Coronary artery (tissue), 2 donors: ENCODE measurements around the gene OR51B4.
"Not testable (repeated sequence)": the region's sequence is repeated elsewhere in the genome, so short reads cannot be mapped to it uniquely, and the experiment has no call there.

Source experiments
- DNase-seq: peaks from one replicate; pipeline ENCODE4 v3.0.0-alpha.2; 2017; ENCODE audit warnings: low spot score
- H3K27ac ChIP-seq, 2 donors: fragments of 200-600 bp; sonication (generic); one replicate each; pipeline ENCODE4 v1.5.1; 2016 to 2019
- H3K4me3 ChIP-seq: fragments of 200-600 bp; sonication (generic); 2 replicates; pipeline ENCODE4 v1.5.1; 2016; ENCODE audit warnings: mild to moderate bottlenecking, moderate library complexity
- CTCF ChIP-seq: fragments of 200-600 bp; sonication (generic); IDR thresholded peaks from one replicate; pipeline ENCODE4 v1.5.1; 2019; ENCODE audit warnings: antibody characterized with exemption

Gene OR51B4

DNA sequence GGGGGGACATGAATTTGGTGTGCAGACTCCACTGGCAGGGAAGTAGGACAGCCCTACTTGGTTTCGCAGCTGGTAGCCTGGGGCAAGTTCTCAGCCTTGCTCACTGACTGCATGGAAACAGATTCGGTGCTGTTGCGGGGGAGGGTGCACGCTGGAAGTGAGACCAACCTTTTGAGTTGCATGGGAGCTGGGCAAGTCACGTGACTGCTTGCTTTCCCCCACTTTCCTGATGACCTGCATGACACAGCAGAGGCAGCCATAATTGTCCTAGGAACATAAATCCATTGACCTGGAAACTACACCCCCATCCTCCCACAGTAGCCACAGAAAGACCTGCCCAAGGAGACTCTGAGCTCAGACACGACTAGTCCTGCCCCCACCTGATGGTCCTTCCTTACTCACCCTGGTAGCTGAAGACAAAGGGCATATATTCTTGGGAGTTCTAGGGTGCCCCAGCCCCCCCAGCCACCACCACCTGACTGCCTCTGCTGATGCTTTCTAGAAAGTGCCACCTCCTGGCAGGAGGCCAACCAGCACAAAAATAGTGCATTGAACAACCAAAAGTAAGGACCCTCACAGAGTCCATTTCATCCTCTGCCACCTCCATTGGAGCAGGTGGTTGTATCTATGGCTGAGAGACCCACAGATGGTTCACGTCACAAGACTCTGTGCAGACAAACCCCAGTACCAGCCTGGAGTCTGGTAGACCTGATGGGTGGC, 43.0 kb downstream of the OR51B4 start:
- DNase-seq, result no peak
- no peak for TF ChIP-seq CTCF
- no peak overlapping the region for H3K4me3 ChIP-seq
- H3K27ac ChIP-seq, result no peak overlapping the region

GRCh38 chr11:5257296-5257695, 44.5 kb downstream of the OR51B4 start:
- Histone ChIP-seq H3K4me3 (no peak overlapping the region), H3K27ac (no peak overlapping the region)
- DNase-seq, result no peak
- TF ChIP-seq CTCF, result no peak

DNA sequence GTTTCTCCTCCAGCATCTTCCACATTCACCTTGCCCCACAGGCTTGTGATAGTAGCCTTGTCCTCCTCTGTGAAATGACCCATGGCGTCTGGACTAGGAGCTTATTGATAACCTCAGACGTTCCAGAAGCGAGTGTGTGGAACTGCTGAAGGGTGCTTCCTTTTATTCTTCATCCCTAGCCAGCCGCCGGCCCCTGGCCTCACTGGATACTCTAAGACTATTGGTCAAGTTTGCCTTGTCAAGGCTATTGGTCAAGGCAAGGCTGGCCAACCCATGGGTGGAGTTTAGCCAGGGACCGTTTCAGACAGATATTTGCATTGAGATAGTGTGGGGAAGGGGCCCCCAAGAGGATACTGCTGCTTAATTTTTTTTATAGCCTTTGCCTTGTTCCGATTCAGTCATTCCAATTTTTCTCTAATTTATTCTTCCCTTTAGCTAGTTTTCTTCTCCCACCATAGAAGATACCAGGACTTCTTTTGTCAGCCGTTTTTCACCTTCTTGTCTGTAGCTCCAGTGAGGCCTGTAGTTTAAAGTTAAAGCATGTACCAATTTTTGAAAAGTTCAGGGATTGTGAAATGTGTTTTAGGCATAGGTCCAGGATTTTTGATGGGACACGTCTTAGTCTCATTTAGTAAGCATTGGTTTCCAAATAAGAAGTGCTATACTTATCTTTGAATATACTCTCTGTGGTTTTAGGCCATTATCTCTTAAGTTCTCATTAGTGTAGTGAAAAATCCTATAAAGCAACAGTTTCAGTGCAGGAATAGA, 46.9 kb downstream of the OR51B4 start, which contains the start of gene HBG2:
Gene HBG2, minus strand, starts transcription at position 136 of the 768 bp plus-strand sequence. Its CDS starts 53 bp downstream, at position 83.
- H3K4me3 ChIP-seq, DNase-seq, H3K27ac ChIP-seq: not testable (repeated sequence)

DNA sequence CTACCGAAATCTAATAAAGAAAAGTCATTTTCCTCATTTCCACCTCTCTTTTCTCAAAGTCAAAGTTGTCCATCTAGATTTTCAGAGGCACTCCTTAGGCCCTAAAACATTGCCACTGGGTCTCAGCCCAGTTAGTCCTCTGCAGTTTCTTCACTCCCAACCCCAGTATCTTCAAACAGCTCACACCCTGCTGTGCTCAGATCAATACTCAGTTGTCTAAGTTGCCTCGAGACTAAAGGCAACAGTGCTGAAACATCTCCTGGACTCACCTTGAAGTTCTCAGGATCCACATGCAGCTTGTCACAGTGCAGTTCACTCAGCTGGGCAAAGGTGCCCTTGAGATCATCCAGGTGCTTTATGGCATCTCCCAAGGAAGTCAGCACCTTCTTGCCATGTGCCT, 47.7 kb downstream of the OR51B4 start:
- H3K27ac ChIP-seq, DNase-seq, H3K4me3 ChIP-seq: not testable (repeated sequence)

DNA sequence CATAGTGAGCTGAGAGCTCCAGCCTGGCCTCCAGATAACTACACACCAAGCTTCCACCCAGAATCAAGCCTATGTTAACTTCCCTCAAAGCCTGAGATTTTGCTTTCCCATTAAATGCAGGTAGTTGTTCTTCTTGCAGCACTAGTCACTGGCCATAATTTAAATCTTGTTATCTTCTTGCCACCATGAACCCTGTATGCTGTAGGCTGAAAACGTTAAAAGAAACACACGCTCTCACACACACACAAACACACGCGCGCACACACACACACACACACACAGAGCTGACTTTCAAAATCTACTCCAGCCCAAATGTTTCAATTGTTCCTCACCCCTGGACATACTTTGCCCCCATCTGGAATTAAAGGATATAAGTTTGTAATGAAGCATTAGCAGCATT, 48.3 kb downstream of the OR51B4 start:
- not testable (repeated sequence) for H3K27ac ChIP-seq, H3K4me3 ChIP-seq, DNase-seq

GRCh38 chr11:5252919-5253265, 48.9 kb downstream of the OR51B4 start:
- no peak for TF ChIP-seq CTCF
- Histone ChIP-seq H3K4me3 (no peak overlapping the region), H3K27ac (no peak overlapping the region)
- DNase-seq, result no peak

DNA sequence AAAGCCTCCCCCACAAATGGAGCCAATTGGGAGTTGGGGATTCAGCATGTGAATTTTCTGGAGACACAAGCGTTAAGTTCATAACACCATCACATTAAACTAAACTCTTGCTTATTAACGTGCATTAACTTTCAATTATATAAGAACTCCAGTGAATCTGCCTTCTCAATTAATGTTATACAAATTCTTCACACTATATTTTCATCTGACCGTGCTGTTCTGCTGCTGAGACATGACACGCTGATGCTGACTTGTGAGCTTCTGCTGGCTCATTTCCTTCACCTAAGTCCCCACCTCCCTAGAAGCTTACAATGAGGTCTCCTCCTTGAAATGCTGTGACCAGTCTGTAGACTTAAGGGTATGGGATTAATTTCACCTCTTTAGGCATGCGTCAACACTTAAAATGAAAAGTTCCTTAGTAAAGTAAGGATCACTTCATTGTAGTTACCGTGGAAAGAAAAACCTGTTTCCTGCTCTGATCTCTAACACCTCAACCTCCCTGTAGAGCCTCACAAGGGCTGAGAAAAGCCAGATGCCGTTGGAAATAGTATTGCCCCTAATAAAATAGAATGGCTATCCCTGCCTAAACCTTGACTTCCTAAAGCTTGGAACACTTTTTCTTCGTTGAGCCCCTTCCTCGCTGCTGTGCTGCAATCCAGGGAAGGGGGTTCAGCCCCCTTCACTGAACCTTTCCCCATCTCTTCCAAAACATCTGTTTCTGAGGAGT, 49.4 kb downstream of the OR51B4 start:
- no peak for TF ChIP-seq CTCF
- Histone ChIP-seq H3K4me3 (no peak overlapping the region), H3K27ac (no peak overlapping the region)
- no peak for DNase-seq

DNA sequence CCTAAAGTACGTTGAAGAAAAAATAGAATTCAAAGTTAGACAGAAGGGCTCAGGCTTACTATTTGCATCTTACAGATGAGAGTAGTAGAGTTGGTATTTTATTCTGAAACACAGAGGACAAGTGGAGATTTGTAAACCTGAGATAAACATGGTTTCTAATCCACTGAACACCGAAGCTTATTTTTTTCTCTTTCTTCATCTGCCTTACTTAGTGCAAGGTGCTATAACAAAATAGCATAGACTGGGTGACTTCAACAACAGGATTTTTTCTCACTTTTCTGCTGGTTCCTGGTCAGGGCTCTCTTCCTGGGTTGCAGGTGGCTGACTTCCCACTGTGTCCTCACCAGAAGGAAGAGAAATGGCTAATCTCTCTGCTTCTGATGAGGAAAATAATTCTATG, 50.0 kb downstream of the OR51B4 start:
- no peak for DNase-seq
- Histone ChIP-seq H3K4me3 (no peak overlapping the region), H3K27ac (no peak overlapping the region)
- TF ChIP-seq CTCF, result no peak
